NCI-H82 treated with DMSO at 0.1 percent for 48 hours (cell line): ENCODE measurements around the gene HNRNPUL1.
"Not testable (repeated sequence)": the region's sequence is repeated elsewhere in the genome, so short reads cannot be mapped to it uniquely, and the experiment has no call there.

Source experiments
- DNase-seq: peaks from one replicate; lab custom pipeline; 2025; ENCODE audit not compliant: unreplicated experiment; lab: John Stamatoyannopoulos, UW

Gene HNRNPUL1

DNA sequence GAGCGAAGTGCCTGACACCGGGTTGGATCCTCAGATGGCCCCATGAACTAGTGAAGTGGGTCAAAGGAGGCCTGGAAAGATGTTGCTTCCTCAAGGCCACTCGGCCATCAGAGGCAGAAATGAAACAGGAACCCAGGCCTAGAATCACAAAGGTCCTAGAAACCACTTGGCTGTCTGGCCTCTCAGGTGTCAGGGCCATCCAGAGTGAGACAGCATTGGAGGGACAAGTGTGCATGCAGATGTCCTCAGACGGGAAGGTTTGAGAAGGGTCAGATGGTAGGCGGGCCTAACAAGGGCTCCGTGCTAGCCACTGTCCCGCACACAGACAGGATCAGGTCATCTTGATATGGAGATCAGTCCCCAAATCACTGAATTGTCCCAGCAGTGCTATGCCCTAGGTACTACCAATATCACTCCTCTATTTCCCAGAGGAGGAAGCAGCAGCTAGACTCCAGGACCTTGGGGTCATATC lies 60.1 kb downstream of the HNRNPUL1 start:
- no peak for DNase-seq

DNA sequence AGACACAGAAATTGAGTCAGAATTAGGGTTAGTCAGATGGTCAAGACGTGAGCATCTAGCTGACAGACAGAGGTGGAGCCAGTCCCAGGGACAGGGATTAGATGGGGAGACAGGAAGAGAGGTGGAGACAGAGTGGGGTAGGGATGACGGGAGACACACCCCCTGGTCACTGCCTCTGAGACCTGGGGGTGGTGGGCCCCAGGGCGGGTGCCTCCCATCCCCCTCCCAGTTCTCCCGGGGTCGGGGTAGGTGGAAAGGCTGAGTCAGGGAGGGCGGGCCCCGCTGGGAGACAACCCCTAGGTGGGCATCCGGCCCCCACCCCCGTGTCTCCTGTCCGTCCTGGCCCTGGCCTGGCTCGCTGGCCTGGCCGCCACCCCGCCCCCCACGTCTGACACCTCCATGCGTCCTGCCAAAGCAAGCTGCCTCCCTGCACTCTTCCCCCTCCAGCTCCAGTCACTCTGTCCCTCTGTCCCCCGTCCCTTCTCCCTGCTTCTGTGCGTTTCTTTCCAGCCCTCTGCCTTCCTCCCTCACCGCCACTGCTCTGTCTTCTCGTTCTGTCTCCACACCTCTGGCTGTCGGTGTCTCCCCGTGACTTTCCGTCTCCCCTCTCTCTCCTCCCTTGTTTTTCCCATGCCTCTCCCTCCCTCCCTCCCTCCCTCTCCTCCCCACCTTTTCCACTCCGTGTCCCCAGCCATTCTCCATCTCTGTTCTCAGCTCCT lies 60.9 kb downstream of the HNRNPUL1 start:
- DNase-seq = no peak

DNA sequence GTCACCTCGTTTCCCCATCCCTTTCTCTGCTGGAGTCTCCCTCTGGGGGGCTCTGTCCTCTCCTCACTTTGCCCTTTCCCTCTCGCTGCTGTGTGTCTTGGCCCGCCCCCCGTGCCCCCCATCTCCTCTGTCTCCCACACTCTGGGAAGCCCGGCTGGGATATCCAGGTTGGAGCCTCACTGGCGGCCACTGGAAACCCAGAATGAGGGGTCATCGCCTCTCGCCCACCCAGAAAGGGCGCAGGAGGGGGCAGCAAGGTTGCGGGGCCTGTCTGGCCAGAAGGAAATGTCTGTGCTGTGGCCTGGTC lies 61.4 kb downstream of the HNRNPUL1 start:
- no peak for DNase-seq

DNA sequence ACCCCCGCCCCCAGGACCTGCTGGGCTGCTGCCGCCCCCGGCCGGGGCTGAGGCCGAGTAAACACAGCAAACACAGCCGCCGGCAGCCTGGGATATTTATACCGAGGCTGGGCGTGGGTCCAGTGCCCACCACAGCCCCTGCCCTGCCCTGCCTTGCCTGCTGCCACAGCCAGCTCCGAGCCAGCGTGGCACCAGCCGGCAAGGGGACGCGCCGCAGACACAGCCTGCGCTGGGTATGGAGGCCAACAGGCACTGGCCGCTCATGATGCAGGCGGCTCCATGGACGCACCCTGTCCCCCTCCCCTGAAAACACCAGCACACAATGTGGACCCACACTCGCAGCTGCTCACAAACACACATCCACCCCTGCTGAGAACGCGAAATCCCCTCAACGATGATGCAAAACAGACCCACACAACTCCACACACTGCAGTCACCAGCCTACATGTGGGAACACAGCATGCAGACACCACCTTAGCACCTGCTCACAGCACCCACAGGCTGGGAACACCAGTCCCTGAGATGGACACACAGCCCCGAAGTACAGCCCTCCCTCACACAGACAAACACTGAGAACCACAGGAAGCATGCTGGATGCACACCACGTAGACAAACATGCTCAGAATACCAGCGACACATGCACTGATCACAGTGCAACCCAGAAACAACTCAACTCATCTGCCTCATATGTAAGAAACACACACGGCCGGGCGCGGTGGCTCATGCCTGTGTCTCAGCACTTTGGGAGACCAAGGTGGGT lies 62.0 kb downstream of the HNRNPUL1 start:
- no peak for DNase-seq

DNA sequence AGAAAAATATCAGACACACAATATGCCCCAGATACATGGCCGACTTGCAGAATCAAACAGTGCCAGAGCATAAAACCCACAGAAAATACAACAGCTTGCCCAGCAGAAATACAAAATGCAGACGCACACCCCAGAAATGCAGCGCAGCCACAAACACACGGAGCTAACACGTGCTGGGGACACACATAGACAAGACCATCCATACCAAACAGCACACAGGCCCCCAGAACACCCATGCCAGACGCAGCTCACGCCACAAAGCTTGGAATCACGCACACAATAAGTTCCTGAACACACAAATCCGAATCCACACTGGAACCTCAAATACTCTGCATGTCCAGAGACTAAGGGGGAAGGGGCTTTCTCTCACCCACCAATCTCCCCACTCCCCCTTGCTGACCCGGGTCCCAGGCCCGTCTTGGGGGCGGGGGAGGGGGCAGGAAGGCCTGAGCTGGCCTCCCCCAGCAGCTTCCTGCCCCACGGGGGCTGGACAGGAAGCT lies 63.0 kb downstream of the HNRNPUL1 start:
- no peak for DNase-seq

DNA sequence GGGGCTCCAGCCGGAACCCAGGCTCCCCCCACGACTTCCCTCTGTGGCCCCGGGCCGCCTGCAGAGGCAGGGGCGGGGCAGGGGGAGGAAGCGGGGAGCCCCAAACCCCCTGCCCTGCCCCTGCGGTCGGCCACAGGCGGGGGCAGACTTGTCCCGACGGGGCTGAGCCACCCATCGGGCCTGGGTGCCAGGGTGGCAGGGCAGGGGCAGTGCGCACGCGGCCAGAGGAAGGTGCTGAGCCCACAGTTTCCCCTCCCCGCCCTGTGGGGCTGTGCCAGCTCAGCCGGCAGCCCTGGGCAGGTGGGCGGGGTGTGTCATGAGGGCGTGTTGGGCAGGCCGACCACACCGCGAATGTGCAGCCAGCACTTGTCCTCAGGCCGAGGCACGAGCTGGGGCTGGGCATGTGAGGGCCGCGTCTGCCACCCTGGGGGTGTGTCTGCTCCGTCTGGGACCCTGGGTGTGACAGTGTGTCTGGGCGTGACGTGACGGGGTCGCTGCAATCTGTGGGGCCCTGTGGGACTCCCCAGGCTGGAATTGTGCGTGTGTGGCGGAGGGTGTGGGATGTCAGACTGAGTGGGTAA lies 63.5 kb downstream of the HNRNPUL1 start:
- no peak for DNase-seq

DNA sequence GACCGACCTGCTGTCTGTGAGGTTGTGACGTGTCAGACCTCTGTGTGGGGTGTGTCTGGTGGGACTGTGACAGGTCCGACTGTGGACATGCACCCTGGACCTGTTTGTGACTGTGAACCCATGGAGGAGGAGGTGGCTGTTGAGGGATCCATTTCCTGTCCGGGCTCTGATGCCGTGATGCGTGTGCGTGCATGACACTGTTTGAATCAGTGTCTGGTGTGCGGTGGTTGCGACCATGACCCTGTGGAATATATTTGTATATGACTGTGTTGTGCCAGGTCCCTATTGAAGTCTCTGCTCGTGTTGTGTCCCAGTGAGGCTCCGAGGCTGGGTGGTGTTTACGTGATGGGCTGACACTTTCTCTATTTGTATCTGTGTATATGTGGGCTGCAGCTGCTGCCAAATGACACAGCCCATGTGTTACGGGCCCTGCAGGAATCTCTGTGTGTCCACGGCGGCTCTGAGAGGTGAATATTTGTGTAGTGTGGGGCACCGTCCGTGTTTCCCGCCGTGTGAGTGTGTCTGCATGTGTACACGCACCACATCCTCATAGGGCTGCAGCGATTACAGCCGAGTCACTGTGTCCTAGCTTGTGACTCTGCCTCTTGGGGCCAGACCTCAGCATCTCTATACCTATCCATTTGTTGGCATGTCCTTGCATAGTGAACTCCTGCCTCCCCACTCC lies 64.1 kb downstream of the HNRNPUL1 start:
- no peak for DNase-seq

DNA sequence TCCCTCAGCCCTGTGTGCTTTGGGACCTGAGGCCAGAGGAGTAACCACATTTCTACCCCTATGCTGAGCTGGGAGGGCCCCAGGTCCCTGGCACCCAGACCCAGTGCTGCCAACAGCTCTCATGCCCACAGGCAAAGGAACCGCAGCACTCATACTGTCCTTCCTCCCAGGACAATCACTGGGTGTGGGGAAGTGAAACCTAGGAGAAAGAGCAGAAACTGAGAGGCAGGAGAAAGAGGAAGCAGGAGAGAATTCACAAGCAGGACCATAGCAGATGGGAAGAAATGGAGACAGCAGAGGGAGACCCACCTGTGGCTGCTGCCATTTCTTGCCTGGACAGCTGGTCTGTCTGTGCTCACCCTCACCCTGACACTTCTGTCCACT lies 64.7 kb downstream of the HNRNPUL1 start:
- DNase-seq = no peak

DNA sequence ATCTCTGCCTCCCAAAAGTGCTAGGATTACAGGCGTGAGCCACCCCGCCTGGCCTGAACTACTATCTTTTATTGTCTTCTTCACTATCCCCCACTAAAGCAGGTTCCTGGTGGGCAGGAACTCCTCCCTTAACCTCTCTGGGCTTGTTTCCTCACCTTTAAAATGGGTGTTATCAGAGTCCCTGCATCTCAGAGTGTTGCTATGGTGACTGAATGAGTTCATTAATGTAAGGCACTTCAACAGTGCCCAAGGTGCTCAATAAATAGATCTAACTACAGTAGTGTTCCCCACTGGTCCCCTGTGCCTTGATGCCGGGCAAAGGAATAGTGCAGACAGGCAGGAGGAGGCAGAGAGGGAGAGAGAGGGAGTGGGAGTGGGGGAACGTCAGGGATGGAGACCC lies 66.3 kb downstream of the HNRNPUL1 start:
- DNase-seq = no peak

DNA sequence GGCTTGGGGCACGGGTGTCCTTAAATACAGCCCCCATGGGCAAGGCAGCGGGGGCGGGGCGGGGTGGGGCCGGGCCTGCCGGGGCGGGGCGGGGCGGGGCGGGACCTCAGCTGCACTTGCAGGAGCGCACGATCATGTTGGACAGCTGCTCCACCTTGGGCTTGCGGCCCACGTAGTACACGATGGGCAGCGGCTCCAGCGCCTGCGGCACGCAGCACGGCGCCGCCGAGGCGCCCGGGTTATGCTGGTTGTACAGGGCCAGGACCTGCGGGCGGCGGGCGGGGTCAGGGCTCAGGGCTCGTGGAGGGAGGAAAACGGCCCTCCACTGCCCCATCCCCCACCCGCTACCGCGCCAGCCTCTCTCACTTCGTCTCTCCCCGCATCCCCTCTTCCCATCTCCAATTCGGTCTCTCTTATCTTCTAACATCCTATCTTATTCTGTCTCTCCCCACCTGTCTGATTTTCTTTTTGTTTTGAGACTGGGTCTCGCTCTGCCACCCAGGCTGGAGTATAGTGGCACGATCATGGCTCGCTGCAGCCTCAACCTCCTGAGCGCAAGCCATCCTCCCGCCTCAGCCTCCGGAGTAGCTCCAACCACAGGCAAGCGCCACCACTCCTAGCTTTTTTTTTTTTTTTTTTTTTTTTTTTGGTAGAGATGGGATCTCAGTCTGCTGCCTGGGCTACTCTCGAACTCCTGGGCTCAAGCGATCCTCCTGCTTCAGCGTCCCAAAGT lies 66.9 kb downstream of the HNRNPUL1 start:
- DNase-seq = no peak

DNA sequence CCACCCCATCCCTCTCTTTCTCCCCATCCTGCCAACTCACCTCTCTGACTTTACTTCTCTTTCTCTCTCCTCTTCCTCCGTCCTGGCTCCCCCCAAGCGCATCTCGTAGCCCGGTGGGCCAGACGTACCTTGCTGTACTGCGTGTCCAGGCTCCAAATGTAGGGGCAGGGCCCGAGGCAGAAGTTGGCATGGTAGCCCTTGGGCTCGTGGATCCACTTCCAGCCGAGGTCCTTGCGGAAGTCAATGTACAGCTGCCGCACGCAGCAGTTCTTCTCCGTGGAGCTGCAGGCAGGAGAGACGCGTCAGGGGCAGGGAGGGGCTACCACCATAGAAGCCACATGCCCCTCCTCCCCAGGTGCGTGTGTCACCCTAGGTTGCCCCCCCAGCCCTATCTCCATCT lies 67.8 kb downstream of the HNRNPUL1 start:
- DNase-seq = no peak

DNA sequence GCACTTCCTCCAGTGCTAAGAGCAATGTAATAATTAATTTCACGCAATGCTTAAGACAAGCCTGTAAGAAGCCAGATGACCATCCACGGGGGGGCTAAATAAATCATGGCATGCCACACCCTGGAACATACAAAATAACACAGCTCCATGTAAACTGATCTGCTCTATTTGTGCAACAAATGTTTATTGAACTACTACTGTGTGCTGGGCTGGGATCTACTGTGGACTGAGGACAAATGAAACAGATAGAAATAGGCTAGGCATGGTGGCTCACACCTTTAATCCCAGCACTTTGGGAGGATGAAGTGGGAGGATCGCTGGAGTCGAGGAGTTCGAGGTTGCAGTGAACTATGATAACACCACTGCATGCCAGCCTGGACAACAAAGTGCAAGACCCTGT lies 68.3 kb downstream of the HNRNPUL1 start:
- no peak for DNase-seq

DNA sequence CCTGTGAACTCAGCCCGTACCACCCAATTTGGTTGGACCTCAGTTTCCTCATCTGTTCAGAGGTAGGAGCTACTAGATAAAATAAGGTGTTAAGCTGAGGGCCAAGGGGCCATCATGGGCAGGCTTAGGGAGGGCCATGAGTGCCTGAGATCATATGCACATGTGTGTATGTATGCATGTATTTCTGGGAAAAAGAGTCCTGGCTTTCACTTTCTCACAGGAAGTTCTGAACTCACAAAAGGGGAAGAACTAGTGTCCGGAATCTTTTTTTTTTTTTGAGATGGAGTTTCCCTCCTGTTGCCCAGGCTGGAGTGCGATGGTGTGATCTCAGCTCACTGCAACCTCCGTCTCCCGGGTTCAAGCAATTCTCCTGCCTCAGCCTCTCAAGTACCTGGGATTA lies 70.6 kb downstream of the HNRNPUL1 start:
- no peak for DNase-seq

DNA sequence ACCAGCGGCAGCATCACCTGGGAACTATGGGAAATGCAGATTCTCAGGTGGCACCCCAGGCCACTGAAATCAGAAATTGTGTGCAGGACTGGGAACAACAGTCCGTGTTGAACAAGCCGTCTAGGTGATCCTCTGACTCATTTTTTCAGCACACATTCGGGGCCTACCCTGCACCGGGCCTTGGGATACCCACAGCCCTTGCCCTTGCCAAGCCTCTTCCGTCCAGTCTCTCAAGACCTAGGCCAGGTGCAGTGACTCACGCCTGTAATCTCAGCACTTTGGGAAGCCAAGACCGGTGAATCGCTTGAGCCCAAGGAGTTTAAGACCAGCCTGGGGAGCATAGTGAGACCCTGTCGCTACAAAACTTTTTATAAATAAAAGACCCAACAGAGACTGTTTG lies 71.3 kb downstream of the HNRNPUL1 start:
- DNase-seq = no peak

DNA sequence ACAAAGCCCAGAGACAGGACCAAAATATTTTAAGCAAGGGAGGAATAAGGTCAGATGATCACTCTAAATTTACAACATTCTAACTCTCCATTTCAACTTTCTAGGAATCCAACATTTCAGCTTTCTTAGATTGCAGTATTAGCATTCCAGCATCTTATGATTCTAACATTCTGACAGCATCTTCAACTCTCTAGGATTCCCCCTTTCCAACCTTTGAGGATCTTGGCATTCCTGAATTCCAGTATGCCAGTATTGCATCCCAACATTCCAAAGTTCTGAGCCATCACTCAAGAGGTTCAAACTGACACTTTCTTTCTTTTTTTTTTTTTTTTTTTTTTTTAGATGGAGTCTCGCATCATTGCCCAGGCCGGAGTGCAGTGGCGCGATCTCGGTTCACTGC lies 75.8 kb downstream of the HNRNPUL1 start:
- DNase-seq = no peak

DNA sequence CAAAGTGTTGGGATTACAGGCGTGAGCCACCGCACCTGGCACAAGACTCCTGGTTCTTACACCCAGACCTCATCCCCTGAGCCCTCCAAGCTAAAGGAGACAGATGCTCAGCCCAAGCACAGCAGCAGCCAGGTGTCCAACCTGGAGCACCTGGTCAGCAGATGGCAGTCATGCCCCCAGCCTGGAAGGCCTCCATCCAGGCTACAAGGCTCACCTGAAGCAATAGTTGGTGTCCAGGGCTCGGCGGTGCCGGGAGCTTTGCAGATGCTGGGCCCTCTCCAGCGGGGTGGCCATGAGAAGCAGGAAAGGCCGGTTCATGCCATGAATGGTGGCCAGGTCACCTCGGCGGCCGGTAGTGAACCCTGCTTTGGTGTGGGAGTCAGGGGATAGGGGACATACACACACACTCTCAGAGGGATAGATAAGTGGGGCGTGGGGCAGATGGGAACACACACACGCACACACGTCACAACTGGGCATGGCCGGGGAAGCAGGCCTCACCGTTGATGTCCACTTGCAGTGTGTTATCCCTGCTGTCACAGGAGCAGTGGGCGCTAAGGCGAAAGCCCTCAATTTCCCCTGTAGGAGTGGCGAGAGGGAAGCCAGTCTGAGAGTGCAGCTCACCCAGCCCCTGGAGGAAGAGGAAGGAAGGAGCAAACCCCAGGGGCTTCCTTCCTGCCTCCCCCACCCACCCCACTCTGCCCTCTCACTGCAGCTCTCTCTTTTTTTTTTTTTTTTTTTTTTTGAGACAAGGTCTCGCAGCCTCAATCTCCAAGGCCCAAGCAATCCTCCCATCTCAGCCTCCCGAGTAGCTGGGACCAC lies 77.7 kb downstream of the HNRNPUL1 start:
- no peak for DNase-seq

DNA sequence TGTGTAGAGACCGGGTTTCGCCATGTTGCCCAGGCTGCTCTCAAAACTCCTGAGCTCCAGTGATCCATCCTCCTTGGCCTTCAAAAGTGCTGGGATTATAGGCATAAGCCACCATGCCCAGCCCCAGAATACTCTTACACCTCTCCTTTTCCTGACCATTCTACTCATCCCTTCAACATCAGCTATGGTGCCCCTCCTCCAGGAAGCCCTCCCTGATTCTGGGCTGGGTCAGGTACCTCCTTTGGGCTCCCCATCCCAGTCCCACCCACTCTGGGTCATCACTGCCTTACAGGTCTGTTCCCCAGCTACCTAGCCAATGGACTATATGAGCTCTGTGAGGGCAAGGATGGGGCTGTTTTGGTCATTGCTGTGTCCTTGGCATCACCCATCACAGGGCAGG lies 80.0 kb downstream of the HNRNPUL1 start:
- no peak for DNase-seq

DNA sequence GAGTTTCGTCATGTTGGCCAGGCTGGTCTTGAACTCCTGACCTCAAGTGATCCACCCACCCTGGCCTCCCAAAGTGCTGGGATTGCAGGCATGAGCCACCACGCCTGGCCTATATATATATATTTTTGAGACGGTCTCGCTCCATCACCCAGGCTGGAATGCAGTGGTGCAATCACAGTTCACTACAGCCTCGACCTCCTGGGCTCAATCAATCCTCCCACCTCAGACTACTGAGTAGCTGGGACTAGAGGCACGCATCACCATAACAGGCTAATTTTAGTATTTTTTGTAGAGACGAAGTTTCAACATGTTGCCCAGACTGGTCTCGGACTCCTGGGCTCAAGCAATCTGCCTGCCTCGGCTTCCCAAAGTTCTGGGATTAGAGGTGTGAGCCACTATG lies 82.7 kb downstream of the HNRNPUL1 start:
- not testable (repeated sequence) for DNase-seq

DNA sequence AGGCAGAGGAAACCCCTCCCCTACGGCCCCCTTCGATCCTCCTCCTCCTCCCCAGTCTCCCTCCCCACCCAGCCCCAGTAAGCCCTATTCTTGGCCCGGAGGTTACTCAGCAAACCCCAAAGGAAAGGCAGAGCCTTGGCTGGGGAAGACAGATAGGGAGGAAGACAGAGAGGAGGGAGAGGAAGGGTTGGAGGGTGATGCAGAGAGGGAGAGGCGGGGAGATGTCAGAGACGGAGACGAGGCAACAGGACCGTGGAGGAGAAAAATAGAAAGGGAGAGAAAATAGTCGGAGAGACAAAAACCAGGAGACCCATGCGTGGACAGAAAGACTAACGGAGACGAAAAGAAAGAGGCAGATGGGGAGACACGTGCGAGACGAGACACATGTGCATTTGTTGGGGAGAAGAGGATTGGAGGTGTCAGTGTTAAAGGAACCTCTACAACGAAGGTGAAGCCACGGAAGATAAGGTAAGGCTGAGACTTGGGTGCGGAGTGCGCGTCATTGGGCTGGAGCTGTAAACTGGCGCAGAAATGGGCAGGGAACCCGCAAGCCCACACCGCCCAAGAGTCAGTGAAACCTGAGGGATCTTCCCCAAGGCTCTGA lies 86.7 kb downstream of the HNRNPUL1 start:
- no peak for DNase-seq
